Parathyroid adenoma (tissue), 2 donors: ENCODE data around the gene RNF144A.
"Not testable (repeated sequence)": the region's sequence is repeated elsewhere in the genome, so short reads cannot be mapped to it uniquely, and the experiment has no call there.

Experiments used
- H2AFZ ChIP-seq: fragments of 300-600 bp; sonication (generic); one replicate; pipeline ENCODE4 v1.7.0; 2017; ENCODE audit warnings: antibody characterized with exemption, mild to moderate bottlenecking
- H3K27ac ChIP-seq: fragments of 300-600 bp; sonication (generic); one replicate; pipeline ENCODE4 v1.7.0; 2017
- H3K27me3 ChIP-seq: fragments of 300-600 bp; sonication (generic); one replicate; pipeline ENCODE4 v1.7.0; 2017; ENCODE audit warnings: low read length; ENCODE audit not compliant: control insufficient read depth, insufficient read depth
- H3K36me3 ChIP-seq: fragments of 300-600 bp; sonication (generic); one replicate; pipeline ENCODE4 v1.7.0; 2017; ENCODE audit warnings: low read length; ENCODE audit not compliant: control insufficient read depth, insufficient read depth
- H3K4me1 ChIP-seq: fragments of 300-600 bp; sonication (generic); one replicate; pipeline ENCODE4 v1.7.0; 2017; ENCODE audit warnings: control low read depth
- H3K4me2 ChIP-seq: fragments of 300-600 bp; sonication (generic); one replicate; pipeline ENCODE4 v1.7.0; 2017; ENCODE audit warnings: low read length
- H3K4me3 ChIP-seq: fragments of 300-600 bp; sonication (generic); one replicate; pipeline ENCODE4 v1.7.0; 2017; ENCODE audit warnings: low read depth, low read length
- H3K79me2 ChIP-seq: fragments of 300-600 bp; sonication (generic); one replicate; pipeline ENCODE4 v1.7.0; 2017; ENCODE audit warnings: control low read depth
- H3K9ac ChIP-seq: fragments of 300-600 bp; sonication (generic); one replicate; pipeline ENCODE4 v1.7.0; 2017; ENCODE audit warnings: mild to moderate bottlenecking
- H3K9me3 ChIP-seq: fragments of 300-600 bp; sonication (generic); one replicate; pipeline ENCODE4 v1.7.0; 2017; ENCODE audit warnings: low read length; ENCODE audit not compliant: control insufficient read depth
- CTCF ChIP-seq: fragments of 300-600 bp; sonication (generic); IDR thresholded peaks from one replicate; pipeline ENCODE4 v1.7.0; 2017; ENCODE audit warnings: antibody characterized with exemption, mild to moderate bottlenecking
- donor health status: primary hyperparathyroidism.

Gene RNF144A

GRCh38 chr2:6994536-6995128 is 77.4 kb downstream of the RNF144A start:
- no peak overlapping the region for H3K4me2 ChIP-seq
- peaks cover 12% of the 10 kb centered on the region for H3K79me2 ChIP-seq
- no peak overlapping the region for H3K9ac ChIP-seq
- no peak for TF ChIP-seq CTCF
- no peaks in the 10 kb centered on the region for H3K27me3 ChIP-seq
- H3K27ac ChIP-seq, result no peak overlapping the region
- no peak overlapping the region for H2AFZ ChIP-seq
- no peaks in the 10 kb centered on the region for H3K9me3 ChIP-seq
- H3K4me1 ChIP-seq, result peaks cover 30% of the 10 kb centered on the region
- no peak overlapping the region for H3K4me3 ChIP-seq
- no peaks in the 10 kb centered on the region for H3K36me3 ChIP-seq

- H3K4me1 ChIP-seq, result peaks cover 34% of the 10 kb centered on the region
- no peaks in the 10 kb centered on the region for H3K27me3 ChIP-seq
- H3K9me3 ChIP-seq, result no peaks in the 10 kb centered on the region
- H2AFZ ChIP-seq, result no peak overlapping the region
- H3K79me2 ChIP-seq, result peaks cover 10% of the 10 kb centered on the region
- no peak overlapping the region for H3K27ac ChIP-seq
- no peaks in the 10 kb centered on the region for H3K36me3 ChIP-seq
- no peak overlapping the region for H3K4me2 ChIP-seq
- no peak for TF ChIP-seq CTCF
- H3K9ac ChIP-seq, result no peak overlapping the region
- no peak overlapping the region for H3K4me3 ChIP-seq
Measured at GRCh38 chr2:6995391-6996097, 78.3 kb downstream of the RNF144A start.

GRCh38 chr2:6999211-6999877 is 82.1 kb downstream of the RNF144A start:
- H3K79me2 ChIP-seq, result peaks cover 21% of the 10 kb centered on the region
- no peaks in the 10 kb centered on the region for H3K36me3 ChIP-seq
- H3K4me2 ChIP-seq, result no peak overlapping the region
- H2AFZ ChIP-seq, result peak overlapping the region; percentile 75
- no peaks in the 10 kb centered on the region for H3K27me3 ChIP-seq
- no peak for TF ChIP-seq CTCF
- no peak overlapping the region for H3K4me3 ChIP-seq
- H3K4me1 ChIP-seq, result peaks cover 20% of the 10 kb centered on the region
- H3K27ac ChIP-seq, result peak overlapping the region; percentile 80
- no peak overlapping the region for H3K9ac ChIP-seq
- H3K9me3 ChIP-seq, result no peaks in the 10 kb centered on the region

- H3K27ac ChIP-seq, H3K9ac ChIP-seq, H3K9me3 ChIP-seq, H3K4me3 ChIP-seq, H3K27me3 ChIP-seq, H2AFZ ChIP-seq, H3K4me2 ChIP-seq, H3K36me3 ChIP-seq: not testable (repeated sequence)
- peaks cover 37% of the 10 kb centered on the region for H3K4me1 ChIP-seq
- peaks cover 21% of the 10 kb centered on the region for H3K79me2 ChIP-seq
Measured at GRCh38 chr2:7001395-7001794, 84.2 kb downstream of the RNF144A start.

DNA sequence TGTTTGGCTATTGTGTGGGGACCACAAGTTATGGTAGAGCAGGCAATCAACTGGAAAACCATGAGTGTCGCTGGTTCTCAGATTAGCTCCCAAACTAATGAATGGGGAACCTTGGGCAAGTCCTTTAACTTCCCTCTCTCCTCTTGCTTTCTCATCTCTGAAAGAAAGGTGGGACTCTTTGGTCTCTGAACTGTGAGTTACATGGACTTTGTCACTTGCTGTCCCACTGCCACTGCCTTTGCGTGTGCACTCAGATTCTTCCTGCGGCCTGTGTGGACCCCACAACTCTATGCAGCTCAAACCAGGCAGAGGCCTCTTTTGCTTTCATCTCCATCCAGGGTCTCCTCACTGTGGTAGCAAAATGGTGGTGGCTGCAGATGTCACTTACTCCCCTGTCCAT is 86.7 kb downstream of the RNF144A start:
- Histone ChIP-seq H3K4me1 (peaks cover 54% of the 10 kb centered on the region), H3K79me2 (peaks cover 21% of the 10 kb centered on the region), H3K27me3 (no peaks in the 10 kb centered on the region), H3K36me3 (no peaks in the 10 kb centered on the region), H3K4me3 (no peak overlapping the region), H3K9me3 (no peaks in the 10 kb centered on the region), H2AFZ (no peak overlapping the region), H3K4me2 (no peak overlapping the region), H3K27ac (no peak overlapping the region), H3K9ac (no peak overlapping the region)
- no peak for TF ChIP-seq CTCF
